ENCODE results near the gene KLHL30.
"Not testable (repeated sequence)": the region's sequence is repeated elsewhere in the genome, so short reads cannot be mapped to it uniquely, and the experiment has no call there.

The KLHL30 gene

GRCh38 chr2:238163481-238164198, 25.2 kb downstream of the KLHL30 start:
- DNase-seq, result no peak

- no peak for DNase-seq
Observed at GRCh38 chr2:238164906-238165287, 26.4 kb downstream of the KLHL30 start.

DNA sequence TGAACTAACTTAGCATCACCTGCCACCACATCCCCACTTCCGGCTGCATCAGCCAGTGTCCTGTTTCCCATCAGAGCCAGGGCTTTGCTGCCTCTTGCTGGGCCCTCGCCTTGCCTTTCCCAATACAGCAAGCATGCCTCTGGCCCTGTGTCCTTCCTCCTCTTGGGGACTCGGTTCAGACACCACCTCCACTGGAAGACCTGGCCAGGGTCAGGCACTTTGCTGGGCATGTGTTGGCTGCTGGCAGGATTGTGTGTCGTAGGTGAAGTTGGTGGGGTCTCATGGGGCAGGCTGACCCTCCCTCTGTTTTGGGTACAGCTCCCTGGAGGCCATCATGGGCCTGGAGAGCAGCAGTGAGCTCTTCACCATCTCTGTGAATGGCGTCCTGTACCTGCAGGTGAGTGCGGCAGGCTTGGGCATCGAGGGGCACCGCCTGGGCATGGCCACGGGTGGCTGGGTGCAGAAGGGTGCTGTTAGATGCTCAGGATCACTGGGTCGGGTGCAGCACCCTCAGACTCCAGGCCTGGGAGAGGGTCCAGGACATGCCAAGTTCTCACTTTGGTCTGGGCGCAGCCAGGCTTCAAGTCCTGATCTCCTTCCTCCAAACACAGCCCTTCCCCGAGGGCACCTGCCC, 26.9 kb downstream of the KLHL30 start:
- DNase-seq, result no peak

DNA sequence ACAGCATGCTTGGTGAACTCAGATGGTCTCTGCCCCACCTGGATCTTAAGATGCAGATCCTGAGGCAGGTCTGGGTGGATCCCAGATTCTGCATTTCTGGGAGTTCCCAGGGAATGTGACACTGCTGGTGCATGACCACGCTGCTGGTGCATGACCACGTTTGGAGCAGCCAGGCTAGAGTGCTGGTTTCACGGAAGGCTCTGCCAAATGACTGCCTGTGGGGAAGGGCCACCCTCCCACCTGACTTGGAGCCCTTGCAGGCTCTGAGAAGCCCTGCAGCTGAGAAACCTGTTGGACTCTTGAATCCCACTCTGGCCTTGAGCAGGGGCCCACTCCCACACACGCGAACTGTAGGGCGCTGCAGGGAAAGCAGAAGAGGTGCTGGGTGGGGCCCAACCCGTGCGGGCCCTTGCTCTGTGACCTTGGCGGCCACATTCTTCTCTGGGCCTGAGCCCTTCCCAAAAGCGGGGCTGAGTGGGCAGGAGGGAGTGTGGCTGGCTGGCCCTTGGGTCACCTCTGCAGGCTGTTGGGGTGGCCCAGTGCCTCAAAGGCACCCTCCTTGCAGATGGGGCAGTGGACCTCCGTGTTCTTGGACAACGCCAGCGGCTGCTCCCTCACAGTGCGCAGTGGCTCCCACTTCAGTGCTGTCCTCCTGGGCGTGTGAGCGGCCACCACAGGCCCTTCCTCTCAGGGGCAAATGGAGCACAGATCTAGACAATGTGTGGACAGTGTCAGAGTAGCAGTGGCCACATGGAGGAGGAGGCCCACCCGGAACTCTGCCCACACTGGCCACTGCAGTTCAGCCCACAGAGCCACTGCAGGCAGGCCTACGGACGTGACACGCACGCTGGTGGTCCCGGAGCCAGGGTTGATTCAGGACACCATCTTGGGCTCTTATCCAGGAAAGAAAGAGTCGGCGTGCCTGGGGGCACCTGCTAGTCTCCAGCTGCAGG, 28.2 kb downstream of the KLHL30 start:
- DNase-seq, result no peak

DNA sequence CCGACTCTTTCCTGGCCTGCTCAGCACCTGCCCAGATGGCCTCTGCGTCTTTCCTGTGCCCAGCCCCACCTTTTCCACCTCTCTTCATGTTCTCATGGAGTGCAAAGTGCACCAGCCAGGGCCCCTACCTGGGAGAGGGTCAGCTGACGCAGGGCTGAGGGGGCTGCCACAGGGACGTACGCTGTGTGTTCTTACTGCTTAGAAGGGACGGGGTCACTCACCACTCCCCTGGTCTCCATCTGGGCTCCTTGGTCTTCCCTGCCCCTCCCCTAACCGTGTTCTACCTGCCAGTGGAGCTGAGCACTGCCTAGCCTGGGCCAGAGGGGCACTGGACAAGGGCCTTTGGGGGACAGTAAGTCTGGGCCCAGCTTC, 28.9 kb downstream of the KLHL30 start:
- DNase-seq, result no peak

GRCh38 chr2:238167761-238168160, 29.3 kb downstream of the KLHL30 start:
- no peak for DNase-seq

DNA sequence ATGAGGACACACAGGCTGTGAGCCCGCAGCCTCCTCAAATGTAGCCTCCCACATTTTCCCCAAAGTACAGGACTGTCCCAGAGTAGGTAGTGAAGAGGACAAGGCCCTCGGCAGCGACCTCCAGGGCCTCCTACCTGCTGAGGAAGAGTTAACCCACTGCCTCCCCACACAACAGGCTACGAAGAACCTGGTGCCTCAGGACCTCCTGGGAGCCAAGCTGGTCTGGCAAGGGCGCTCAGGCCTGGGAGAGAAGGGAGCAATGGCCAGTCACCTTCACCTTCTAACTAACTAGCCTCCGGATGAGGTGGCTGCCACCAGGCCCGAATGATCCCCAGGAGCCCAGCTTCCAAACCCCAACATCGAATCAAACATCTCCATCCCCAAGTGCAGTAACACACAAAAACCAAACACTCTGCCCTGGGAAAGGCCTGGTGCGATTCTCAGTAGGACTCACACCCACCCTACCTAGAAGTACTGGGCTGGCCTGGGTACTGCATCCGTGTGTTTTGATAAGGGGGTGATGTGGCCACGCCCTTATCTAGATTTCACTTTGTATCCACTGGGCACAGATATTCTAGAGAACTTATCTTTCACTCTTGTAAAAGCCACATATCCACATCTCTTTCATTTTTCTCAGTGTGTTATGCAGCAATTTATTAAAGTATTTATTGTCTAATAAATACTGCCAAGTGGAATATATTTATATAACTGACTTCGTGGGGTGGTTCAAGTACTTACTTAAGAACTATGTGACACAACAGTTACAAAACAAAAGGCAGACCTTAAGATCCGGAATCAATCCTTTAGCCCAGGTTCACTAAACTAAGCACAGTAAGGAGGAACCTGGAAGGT, 30.0 kb downstream of the KLHL30 start:
- DNase-seq, result no peak

- no peak for DNase-seq
Observed at GRCh38 chr2:238169048-238169707, 30.7 kb downstream of the KLHL30 start.

DNA sequence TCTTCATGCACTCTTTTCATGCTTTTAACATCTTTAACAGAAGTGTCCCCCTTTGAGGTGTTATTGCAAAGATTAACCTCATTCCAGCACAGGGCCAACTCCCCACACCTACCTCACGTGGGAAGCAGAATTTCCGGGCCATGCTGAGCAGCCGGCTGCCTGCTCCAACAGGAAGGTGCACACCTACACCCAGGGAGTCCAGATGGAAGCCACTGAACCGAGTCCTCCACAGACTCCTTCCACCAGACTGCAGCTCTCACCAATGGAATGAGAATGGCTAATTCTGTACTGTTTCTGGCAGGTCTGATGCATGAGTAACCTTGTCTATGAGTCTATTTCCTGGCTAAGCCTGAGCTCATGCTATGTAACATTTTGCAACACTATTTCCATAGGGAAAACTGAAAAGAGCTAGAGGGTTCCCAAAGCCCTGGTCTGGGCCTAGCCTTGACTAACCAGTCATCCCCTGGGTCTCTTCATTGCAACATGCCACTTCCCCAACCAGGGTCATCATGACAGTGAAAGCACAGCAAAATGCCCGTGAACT, 31.3 kb downstream of the KLHL30 start:
- no peak for DNase-seq

DNA sequence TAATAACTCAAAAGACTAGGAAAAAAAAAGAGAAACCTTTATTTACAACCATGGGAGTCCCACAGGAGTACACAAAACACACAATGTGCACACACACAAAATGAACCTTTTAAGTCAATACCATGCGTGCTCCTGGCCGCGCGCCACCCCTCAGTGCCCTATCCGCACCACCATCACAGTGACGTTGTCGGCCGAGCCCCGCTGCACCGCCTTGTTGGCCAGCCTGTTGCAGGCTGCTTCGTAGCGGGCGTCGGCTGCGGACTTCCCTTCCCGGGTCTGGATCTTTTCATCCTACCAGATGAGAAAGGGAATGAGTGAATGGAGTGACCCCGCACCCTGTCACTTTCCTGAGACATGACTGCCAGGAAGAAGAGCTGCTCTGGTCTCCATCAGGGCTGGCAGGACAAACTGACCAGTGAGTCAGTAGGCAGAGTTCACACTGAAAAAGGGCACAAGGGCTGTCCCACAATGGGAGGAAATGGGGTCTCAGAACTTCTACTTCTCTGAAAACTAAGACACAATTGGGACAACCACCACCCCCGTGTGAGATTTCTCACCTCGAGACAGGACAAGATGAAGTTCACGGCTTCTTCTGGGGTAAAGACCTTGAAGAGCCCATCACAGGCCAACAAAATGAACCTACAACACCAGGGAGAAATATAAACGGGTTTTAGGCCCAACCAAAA, 32.1 kb downstream of the KLHL30 start:
- DNase-seq, result no peak

GRCh38 chr2:238171072-238171431, 32.6 kb downstream of the KLHL30 start:
- DNase-seq, result not testable (repeated sequence)

DNA sequence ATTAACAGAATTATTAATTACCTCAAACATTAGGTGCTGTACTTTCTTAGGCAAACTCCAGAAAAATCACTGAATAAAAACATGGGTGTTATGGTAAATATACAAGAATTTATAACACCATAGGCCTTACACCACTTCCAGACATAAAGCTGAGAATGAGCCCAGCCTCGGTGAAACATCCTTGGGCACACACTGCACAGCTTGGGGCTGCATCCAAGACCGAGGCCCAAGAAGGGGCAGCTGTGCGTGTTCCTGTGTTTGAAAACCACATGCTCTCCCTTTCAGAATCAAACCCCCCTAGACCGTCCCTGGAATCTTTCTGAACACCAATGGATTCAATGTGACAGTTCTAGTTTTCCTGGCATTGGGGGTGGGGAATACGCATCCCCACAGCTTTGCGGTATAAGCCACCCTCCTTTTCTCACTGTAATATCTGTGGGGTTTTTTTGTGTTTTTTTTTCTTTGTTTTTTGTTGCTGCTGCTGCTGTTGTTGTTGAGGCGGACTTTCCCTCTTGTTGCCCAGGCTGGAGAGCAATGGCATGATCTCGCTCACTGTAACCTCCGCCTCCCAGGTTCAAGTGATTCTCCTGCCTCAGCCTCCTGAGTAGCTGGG, 33.2 kb downstream of the KLHL30 start:
- no peak for DNase-seq

DNA sequence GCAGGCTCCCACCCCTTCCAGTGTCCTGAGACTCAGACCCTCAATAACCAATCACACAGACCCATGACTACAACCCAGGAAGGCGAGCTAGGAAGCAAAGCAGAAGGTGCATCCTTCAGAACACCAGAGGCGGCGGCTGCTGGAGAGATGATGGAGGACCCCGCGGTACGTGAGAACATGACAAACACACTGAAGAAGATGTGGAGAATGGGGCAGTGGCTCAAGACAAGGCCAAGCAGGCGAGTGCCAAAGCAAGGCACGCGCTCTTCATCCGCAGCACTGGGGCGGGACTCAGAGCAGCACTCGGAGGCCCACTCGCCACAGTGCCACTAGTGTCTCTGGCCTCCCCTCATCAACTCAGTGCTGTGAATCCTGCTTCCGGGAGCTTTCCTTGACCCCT, 34.0 kb downstream of the KLHL30 start:
- DNase-seq, result no peak

- DNase-seq, result no peak
Observed at GRCh38 chr2:238173692-238174091, 35.2 kb downstream of the KLHL30 start.

- no peak for DNase-seq
Observed at GRCh38 chr2:238174291-238174690, 35.8 kb downstream of the KLHL30 start.

DNA sequence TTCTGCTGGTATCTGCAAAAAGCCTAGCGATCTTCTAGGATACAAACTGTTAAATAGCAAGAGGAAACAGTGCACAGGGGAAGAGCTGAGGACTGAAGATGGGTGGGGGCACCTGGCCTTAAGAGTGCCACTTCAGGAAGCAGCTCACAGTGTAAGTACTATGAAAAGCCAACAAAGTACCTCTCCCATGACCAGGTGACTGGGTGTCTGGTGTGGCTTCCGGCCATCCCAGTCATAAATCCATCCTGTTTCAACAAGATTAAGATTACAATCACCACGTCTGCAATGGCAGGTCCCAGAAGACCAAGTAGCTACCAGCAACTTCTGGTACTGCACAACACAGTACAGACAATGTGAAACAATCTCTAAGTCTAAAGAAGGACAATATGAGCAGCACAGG, 36.2 kb downstream of the KLHL30 start:
- no peak for DNase-seq

DNA sequence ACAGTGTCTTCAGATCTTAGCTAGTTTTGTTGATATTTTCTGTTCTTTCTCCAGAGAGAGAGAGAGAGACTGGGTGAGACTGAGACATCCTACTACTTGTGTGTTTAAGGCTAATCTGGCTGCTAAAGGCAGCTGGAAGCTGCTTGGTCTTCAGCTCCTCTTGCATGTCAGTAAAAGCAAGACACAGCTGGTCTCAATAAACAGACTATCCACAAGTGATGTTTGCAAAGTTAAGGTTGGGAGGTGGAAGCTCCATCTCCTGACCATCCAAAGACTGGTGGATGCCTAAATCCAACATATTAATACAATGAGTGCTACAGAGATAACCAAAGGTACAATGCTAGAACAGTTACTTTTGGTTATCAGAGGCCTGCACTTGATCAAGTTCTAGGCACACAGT, 38.1 kb downstream of the KLHL30 start:
- no peak for DNase-seq

GRCh38 chr2:238180554-238180953, 42.1 kb downstream of the KLHL30 start:
- no peak for DNase-seq

DNA sequence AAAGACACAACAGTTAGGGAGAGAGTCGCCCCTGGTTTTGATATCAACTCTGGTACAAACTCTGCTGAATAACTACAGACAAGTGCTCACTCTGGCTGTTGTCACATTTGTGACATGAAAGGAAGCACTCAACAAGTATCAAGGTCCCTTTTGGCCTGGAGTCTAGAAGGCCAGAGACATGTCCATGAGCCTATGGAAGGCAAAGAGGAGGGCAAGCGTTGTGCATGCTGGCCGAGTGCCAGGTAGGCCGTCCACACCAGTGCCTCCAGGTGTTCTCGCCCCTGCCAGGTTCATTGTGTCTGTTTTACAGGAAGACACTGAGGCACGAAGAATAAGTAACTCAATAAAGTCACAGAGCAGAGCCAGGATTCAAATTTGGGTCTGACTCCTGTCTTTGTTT, 43.9 kb downstream of the KLHL30 start:
- DNase-seq, result no peak

GRCh38 chr2:238183821-238184220, 45.4 kb downstream of the KLHL30 start:
- DNase-seq, result no peak

Measured in midbrain (tissue), 1 donor.